OCI-M2 (cell line): Measurements from ENCODE around the gene GRIK4.

Experiments
- DNase-seq: peaks from one replicate; lab custom pipeline; 2025; ENCODE audit not compliant: unreplicated experiment; lab: John Stamatoyannopoulos, UW

Gene GRIK4

GRCh38 chr11:120828847-120829246, 317.3 kb downstream of the GRIK4 start:
- no peak for DNase-seq

DNA sequence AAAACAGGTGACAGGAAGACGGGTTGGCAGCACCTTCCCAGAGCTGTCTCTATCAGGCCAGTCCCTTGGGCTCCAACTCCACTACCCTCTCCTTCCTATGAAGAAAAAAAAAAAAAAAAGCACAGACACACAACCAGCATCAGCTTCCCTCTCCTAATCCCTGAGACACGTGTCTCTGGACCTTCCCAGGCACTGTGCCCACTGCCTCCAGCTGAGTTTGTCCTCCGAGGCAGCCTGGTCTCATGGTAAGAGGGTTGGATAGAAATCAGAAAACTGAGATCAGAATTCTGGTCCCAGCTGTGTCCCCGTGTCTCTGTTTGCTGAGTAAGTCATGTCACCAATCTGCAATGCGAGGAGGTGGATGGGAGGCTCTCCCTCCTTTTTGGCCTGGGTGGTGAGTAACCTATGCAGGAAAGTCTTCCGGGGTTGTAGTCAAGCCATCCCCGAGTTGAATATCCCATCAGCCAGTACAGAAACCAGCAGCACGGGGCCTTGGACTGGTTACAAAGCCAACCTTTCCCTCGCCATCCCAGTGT, 318.6 kb downstream of the GRIK4 start:
- no peak for DNase-seq

GRCh38 chr11:120832481-120833238, 321.1 kb downstream of the GRIK4 start:
- no peak for DNase-seq

GRCh38 chr11:120834686-120835210, 323.2 kb downstream of the GRIK4 start:
- no peak for DNase-seq

DNA sequence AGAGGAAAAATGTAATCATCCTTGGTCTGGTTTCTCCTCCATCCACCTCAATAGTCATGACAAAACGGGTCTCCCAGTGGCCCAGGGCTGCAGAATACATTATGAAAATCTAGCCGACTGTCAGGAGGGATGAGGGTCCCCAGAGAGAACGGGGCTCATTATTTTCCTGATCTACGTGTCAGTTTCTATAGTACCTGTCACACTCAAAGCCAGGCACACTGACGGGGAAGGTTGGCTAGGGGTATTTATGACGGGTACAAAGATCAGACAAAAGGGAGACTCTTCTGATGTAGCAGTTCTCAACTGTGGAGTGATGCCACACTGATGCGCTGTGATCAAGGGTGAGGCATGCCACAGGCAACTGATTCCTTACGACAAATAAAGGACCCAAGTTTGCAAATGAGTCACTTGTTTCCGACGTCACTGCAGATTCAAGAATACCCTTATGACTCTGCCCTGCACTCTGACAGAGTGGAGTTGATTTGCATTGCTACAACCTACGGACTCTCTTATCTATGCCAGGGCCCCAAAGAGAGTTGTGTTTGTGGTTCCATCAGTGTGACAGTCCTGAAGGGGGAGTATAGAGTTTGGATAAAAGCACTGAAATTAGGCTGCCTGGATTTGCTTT, 324.2 kb downstream of the GRIK4 start:
- no peak for DNase-seq

DNA sequence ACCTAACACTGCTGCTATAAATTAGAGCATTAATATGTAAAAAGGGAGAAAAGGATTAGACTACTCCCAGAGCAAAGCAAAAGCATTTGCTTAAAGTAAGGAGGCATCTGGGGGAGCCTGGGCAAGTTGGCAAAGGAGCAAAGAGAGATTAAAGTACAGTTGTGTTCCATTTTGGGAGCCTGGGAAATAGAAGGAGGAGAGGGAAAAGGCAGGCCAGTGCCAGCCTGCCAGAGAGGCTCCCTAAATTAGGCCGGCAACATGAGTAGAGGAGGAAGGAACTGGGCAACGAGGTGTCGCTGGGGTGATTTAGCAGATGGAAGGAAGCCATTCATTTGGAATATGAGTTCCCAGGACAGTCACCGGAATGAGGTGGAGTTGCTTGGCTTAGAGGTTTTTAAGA, 326.1 kb downstream of the GRIK4 start:
- no peak for DNase-seq

DNA sequence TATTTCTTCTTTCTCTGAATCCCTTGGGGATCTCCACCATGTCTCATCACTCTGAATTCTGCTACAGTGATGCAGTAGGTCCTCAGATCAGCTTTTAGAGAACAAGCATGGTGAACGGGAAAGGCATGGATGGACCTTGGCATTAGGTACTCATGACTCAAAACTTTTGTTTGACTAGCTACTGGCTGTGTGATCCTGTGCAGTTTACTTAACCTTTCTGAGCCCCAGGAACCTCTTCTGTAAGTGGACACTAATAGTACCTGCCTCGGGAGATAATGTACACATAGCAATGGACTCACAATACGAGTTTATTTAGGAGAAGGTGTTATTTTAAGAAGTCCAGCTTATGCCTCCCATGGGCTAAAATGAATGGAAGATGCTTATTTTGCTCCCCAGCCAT, 327.7 kb downstream of the GRIK4 start:
- no peak for DNase-seq

- DNase-seq, result no peak
Measured at GRCh38 chr11:120839846-120840402, 328.4 kb downstream of the GRIK4 start.

DNA sequence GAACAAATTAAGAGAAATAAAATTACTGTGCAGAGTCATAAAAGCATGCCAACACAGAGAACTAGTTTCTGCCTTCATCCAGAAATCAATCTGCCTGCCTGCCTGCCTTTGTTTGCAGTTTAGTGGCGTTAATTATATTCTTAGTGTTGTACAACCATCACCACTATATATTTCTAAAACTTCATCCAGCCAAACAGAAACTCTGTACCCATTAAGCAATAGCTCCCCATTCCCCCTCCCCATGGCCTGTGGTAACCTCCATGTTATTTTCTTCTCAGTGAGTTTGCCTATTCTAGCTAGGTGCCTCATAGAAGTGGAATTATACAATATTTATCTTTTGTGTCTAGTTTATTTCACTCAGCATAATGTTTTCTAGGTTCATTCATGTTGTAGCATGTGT, 329.1 kb downstream of the GRIK4 start:
- no peak for DNase-seq

- DNase-seq, result no peak
Measured at GRCh38 chr11:120841074-120841473, 329.5 kb downstream of the GRIK4 start.

DNA sequence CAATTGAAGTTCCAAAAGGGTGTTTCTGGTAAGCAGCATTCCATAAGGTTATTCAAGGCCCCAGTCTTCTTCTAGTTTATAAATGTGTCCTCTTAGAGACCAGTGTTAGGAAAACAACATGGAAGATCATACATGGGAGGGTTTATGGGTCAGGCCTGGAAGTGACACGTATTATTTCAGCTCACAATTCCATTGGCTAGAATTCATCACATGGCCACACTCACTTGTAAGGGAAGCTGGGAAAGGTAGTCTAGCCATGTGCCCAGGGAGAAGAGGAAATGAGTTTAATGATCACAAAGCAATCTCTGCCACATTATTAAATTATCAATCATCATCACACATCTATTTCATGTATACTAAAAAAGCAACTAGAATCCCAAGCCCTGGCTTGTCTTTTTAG, 330.6 kb downstream of the GRIK4 start:
- DNase-seq, result no peak

GRCh38 chr11:120853435-120853834, 341.9 kb downstream of the GRIK4 start:
- no peak for DNase-seq

GRCh38 chr11:120854988-120855387, 343.4 kb downstream of the GRIK4 start:
- DNase-seq, result no peak

- DNase-seq, result no peak
Measured at GRCh38 chr11:120857508-120857907, 346.0 kb downstream of the GRIK4 start.

- no peak for DNase-seq
Measured at GRCh38 chr11:120858740-120859139, 347.2 kb downstream of the GRIK4 start.

- no peak for DNase-seq
Measured at GRCh38 chr11:120859552-120860295, 348.2 kb downstream of the GRIK4 start.

- no peak for DNase-seq
Measured at GRCh38 chr11:120863359-120863758, 351.8 kb downstream of the GRIK4 start.

DNA sequence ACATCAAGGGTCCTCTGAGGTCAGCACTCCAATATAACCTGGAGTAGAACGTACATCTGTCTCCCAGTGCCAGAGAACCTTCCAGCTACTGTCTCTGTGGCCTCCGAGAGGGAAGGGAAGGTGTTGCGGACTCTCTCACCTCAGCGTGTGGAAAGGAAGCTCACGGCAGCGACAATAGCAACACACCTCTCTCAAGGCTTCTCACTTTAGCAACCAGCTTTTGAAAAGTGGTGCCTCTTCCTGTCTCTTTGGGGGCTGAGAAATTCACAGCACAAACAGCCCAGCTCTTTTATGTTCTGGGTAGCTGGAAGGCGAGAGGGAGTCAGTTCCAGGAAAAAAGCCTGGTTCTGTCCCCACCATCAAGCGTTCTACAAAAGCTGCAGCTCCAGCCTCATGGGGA, 355.5 kb downstream of the GRIK4 start:
- no peak for DNase-seq

GRCh38 chr11:120867531-120867930, 356.0 kb downstream of the GRIK4 start:
- no peak for DNase-seq

DNA sequence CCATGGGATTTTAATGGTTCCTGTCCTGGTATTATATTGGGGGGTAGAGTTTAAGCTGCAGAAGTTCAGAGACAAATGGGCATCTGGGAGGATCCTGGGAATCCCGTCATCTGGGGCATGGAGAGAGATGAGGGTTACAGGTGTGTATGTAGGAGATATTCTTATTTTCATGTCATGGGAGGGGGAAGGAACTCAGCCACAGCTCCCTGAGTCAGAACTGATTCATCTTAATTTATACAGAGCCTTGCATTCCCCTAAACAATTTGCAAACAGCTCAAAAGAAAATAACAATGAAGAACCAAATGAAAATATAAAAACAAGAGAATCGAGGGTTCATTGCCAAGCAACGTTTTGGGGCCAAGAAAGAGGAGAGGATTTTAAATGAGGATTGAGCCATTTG, 356.4 kb downstream of the GRIK4 start:
- DNase-seq, result no peak

GRCh38 chr11:120869097-120869496, 357.5 kb downstream of the GRIK4 start:
- DNase-seq, result no peak
